Muscle layer of duodenum (tissue), 2 donors: ENCODE measurements around the gene SDK1.

Source experiments
- H3K27ac ChIP-seq: one replicate; pipeline ENCODE4 v1.7.0; 2013; ENCODE audit warnings: mild to moderate bottlenecking, low read length
- H3K27me3 ChIP-seq: one replicate; pipeline ENCODE4 v1.7.0; 2013; ENCODE audit warnings: low read depth, mild to moderate bottlenecking, control low read depth, low read length
- H3K36me3 ChIP-seq, 2 donors: one replicate each; pipeline ENCODE4 v1.7.0; 2013; ENCODE audit warnings: low read length in 2 of 2, control low read depth in 1 of 2, mild to moderate bottlenecking in 1 of 2; ENCODE audit not compliant: insufficient read depth in 2 of 2, control insufficient read depth in 1 of 2
- H3K4me1 ChIP-seq, 2 donors: one replicate each; pipeline ENCODE4 v1.7.0; 2013; ENCODE audit warnings: low read length in 2 of 2, mild to moderate bottlenecking in 2 of 2, control low read depth in 1 of 2, moderate library complexity in 1 of 2; ENCODE audit not compliant: insufficient read depth in 2 of 2, control insufficient read depth in 1 of 2
- H3K4me3 ChIP-seq, 2 donors: one replicate each; pipeline ENCODE4 v1.7.0; 2013; ENCODE audit warnings: low read length in 2 of 2, low read depth in 1 of 2, mild to moderate bottlenecking in 1 of 2
- H3K9me3 ChIP-seq, 2 donors: one replicate each; pipeline ENCODE4 v1.7.0; 2013; ENCODE audit warnings: low read length in 2 of 2, control low read depth in 1 of 2, mild to moderate bottlenecking in 1 of 2; ENCODE audit not compliant: control insufficient read depth in 1 of 2
- donor health status: healthy.

Gene SDK1

DNA sequence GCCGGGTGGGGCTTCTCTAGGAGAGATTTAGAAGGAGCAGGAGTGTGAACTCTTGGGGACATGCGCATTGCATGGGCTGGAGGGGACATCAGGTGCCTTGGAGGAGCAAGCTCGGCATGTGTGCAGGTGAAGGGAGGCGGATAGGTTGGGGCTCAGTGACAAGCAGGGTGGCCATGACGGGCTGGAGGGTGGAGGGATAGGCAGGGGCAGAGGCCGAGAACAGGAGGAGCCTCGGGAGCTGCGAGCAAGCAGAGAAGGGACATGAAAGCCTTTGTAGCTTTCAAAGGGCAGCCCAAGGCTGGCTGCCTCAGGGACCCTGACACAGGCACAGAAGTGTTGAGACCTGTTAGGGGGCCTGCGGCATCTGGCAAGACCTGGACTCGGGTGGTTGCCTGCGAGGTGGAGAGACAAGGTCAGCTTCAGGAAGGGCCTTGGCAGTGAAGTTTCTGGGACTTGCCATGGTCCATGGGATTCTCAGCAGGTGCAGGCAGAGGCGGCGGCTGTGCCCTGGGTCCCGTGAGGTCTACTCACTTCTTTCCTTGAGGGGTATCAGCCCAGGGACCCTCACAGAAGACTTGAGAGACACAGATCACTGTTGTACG is 664.8 kb downstream of the SDK1 start:
- H3K4me1 ChIP-seq, result no peaks in the 10 kb centered on the region
- no peaks in the 10 kb centered on the region for H3K9me3 ChIP-seq
- H3K27me3 ChIP-seq, result no peaks in the 10 kb centered on the region
- peaks cover 0 to 19% of the 10 kb centered on the region in 2 donors for H3K36me3 ChIP-seq
- H3K4me3 ChIP-seq, result no peak overlapping the region
- H3K27ac ChIP-seq, result no peak overlapping the region

DNA sequence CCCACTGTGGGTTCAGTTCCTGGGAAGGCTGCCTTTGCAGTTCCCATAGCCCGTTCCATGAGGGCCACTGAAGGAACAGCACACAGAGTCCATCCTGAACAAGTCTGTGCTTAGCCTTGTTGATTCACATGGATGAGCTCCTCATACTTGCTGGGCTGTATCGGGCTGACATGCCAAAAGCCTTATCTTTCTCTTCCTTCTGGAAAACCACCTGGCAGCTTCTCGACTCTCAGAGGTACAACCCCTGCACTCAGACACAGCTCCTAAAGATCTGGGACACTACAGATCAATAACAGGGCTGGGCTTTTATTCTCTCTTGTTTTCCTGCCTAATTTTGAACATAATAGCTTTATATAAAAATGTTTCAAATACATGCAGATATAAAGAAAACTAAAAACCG is 667.2 kb downstream of the SDK1 start:
- Histone ChIP-seq H3K36me3 (peaks cover 0 to 19% of the 10 kb centered on the region in 2 donors), H3K27ac (no peak overlapping the region), H3K4me3 (no peak overlapping the region), H3K4me1 (no peaks in the 10 kb centered on the region), H3K27me3 (no peaks in the 10 kb centered on the region), H3K9me3 (no peaks in the 10 kb centered on the region)

DNA sequence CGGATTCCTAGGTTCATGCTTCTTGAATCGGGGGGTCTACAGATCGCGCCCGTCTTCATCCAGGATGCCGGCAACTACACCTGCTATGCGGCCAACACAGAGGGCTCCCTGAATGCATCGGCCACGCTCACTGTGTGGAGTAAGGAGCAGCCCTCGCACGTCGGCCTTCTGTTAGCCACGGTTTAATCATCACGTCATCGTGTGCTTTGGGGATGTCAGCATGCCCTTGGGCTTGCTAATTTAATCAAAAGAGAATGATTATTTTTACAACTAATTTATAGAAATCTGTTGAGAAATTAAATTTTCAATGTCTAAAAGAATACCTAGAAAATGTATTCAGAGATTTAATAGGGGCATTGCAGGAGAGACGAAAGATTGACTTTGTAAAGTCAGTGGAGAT is 668.2 kb downstream of the SDK1 start:
- peaks cover 0 to 19% of the 10 kb centered on the region in 2 donors for H3K36me3 ChIP-seq
- no peaks in the 10 kb centered on the region for H3K4me1 ChIP-seq
- no peak overlapping the region for H3K4me3 ChIP-seq
- H3K27me3 ChIP-seq, result no peaks in the 10 kb centered on the region
- no peak overlapping the region for H3K27ac ChIP-seq
- no peaks in the 10 kb centered on the region for H3K9me3 ChIP-seq

DNA sequence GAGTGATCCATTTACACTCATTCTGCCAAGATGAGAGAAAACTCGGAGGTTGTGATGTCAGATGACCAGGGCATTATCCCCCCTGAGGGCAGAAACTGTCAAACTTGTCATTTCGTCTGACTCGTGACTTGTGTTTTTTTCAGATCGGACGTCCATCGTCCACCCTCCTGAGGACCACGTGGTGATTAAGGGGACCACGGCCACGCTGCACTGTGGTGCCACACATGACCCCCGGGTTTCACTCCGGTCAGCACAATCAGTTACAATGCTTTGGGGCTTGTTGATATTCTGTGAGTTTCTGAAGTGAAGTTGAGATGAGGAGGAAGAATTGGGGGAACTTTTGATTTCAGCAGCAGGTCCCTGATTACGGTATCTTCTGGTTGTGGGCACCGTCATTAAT is 670.3 kb downstream of the SDK1 start:
- Histone ChIP-seq H3K9me3 (no peaks in the 10 kb centered on the region), H3K4me3 (no peak overlapping the region), H3K27ac (no peak overlapping the region), H3K27me3 (no peaks in the 10 kb centered on the region), H3K36me3 (peaks cover 0 to 19% of the 10 kb centered on the region in 2 donors), H3K4me1 (no peaks in the 10 kb centered on the region)

DNA sequence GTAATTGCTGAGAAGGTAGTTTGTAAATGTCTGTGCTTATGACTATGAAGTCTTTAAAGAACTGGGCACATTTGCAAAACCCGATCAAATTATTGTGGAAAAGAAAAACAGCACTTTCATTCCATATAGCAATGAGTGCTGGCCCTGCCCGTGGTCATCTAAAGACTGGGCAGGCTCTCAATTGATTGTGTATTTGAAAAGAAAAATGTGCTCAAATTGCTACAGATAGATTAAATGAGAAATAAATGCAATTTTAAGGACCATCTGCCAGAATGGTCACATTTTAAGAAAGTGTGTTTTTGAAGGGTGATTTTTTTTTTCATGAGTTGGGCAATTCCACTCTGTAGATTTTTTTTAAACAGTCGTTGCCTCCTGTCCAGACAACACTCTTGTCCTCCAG is 672.2 kb downstream of the SDK1 start:
- Histone ChIP-seq H3K9me3 (no peaks in the 10 kb centered on the region), H3K4me3 (no peak overlapping the region), H3K36me3 (peaks cover 0 to 8% of the 10 kb centered on the region in 2 donors), H3K27me3 (no peaks in the 10 kb centered on the region), H3K4me1 (no peaks in the 10 kb centered on the region), H3K27ac (no peak overlapping the region)

DNA sequence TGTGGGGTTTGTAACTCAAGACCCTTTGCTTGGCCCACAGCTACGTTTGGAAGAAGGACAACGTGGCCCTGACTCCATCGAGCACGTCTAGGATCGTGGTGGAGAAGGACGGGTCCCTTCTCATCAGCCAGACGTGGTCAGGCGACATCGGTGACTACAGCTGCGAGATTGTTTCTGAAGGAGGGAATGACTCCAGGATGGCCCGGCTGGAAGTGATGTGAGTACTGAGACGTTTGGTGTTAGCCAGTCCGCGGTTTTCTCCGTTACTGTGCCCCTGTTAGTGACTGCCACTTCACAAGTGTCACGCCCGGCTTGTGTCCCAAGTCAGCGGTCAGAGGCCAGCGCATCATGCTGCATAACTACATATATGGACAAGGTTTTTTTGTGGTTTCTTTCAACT is 673.3 kb downstream of the SDK1 start:
- Histone ChIP-seq H3K9me3 (no peaks in the 10 kb centered on the region), H3K4me3 (no peak overlapping the region), H3K4me1 (no peaks in the 10 kb centered on the region), H3K27ac (no peak overlapping the region), H3K27me3 (no peaks in the 10 kb centered on the region), H3K36me3 (no peaks in the 10 kb centered on the region)

DNA sequence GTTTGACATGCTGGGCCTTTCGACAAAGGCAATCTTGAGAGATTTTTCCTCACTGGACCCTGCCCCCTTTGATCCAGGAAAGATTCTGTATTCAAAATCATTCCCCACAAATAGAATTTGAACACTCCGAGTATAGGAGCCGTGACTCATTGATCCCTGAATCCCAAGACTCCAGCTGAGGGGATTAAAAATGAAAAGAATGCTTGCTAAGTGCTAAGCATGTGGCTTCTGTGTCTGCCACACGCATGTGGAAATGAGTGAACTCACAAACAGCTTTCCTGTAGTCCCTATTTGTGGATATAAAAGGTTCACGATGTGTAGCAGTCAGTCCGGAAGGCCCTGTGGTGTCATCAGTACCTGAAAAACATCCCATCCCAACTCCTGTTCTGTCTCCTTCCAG is 674.3 kb downstream of the SDK1 start:
- H3K36me3 ChIP-seq, result no peaks in the 10 kb centered on the region
- H3K4me3 ChIP-seq, result no peak overlapping the region
- H3K27me3 ChIP-seq, result no peaks in the 10 kb centered on the region
- H3K4me1 ChIP-seq, result no peaks in the 10 kb centered on the region
- H3K9me3 ChIP-seq, result no peaks in the 10 kb centered on the region
- no peak overlapping the region for H3K27ac ChIP-seq

DNA sequence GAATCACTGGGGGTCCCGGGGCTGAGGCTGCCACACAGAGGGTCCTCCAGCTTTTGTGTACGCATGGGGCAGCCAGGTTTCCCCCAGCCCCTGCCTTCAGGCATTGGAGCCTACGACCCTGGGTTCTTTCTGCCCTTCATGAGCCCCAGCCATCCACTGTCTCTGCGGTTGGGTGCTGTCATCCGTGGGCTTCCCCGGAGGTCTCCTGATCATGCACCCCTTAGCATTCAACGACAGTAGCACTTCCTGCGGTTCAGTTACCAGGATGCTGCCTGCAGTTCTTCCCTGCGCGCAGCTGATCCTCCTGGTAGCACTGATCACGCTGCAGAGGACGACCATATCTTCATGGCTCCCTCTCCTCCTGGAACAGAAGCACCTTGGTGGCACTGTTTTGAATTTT is 676.3 kb downstream of the SDK1 start:
- Histone ChIP-seq H3K4me3 (no peak overlapping the region), H3K27ac (no peak overlapping the region), H3K36me3 (no peaks in the 10 kb centered on the region), H3K9me3 (peaks cover 0 to 13% of the 10 kb centered on the region in 2 donors), H3K4me1 (no peaks in the 10 kb centered on the region), H3K27me3 (no peaks in the 10 kb centered on the region)

DNA sequence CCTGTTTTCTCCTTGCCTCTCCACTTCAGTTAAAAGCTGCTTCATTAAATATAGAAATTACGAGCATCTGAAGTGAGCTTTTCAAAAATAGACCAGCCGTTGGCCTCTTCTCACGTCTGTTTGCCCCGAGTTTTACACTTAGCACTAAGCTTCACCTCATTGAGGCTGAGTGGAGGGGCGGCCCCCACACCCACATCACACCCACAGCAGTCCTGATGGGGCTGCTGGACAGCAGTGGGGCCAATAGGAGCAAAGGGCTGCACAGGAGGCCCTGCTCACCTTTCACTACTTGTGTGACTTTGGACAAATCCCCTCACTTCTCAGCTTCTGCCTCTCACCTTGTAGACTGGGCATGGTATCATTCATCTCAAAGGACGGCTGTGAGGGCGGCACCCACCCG is 677.8 kb downstream of the SDK1 start:
- no peaks in the 10 kb centered on the region for H3K4me1 ChIP-seq
- H3K36me3 ChIP-seq, result no peaks in the 10 kb centered on the region
- no peak overlapping the region for H3K4me3 ChIP-seq
- peaks cover 0 to 13% of the 10 kb centered on the region in 2 donors for H3K9me3 ChIP-seq
- no peak overlapping the region for H3K27ac ChIP-seq
- H3K27me3 ChIP-seq, result no peaks in the 10 kb centered on the region

DNA sequence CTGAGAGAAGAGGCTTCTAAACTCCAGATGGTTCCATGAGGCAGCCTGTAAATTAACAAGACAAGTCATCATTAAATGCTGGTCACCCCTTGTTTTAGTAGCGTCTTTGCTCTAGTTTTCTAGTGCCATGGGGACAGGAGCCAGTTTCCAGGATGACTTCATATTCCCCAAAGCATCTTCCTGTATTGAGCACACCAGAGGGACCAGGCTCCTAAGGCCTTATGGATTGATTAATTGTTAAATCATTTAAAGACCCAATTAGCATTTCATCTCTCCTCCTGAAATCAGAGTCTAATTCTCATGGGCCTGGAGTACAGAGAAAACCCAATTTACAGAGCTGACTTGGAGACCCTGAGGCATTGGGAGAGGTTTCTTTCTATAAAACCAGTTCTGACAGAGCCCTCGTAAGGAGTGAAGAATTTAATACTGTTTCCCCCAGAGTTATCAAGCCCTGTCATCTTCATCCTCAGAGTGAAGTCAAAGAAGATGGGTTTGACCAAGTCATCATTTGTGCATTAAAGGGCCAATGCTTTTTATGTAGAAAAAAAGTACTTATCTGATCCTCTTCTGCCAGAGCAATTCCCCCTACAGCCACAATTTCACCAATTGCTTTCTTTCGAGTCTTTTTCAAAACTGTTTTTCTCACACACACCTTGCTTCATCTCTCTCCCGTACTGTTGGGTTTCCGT is 678.7 kb downstream of the SDK1 start:
- Histone ChIP-seq H3K27me3 (no peaks in the 10 kb centered on the region), H3K4me1 (no peaks in the 10 kb centered on the region), H3K36me3 (no peaks in the 10 kb centered on the region), H3K9me3 (peaks cover 0 to 13% of the 10 kb centered on the region in 2 donors), H3K4me3 (no peak overlapping the region), H3K27ac (no peak overlapping the region)

DNA sequence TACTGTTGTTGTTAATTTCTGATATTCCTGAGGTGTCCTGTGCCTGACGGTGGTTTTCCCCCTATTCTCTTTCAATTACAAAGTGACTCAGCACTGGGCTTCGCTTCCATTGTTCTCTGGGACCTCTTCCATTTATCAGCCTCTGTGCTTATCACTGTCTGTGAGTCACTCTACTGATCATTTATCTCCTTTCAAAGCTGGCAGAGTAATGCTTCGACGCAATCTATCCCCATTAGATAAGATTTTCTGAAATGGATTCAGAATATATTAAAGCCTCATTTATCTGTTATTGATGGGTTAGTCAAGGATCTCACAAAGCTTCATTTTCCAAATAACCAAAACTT is 679.2 kb downstream of the SDK1 start:
- H3K4me1 ChIP-seq, result no peaks in the 10 kb centered on the region
- peaks cover 0 to 13% of the 10 kb centered on the region in 2 donors for H3K9me3 ChIP-seq
- no peaks in the 10 kb centered on the region for H3K36me3 ChIP-seq
- H3K27me3 ChIP-seq, result no peaks in the 10 kb centered on the region
- no peak overlapping the region for H3K27ac ChIP-seq
- H3K4me3 ChIP-seq, result no peak overlapping the region

DNA sequence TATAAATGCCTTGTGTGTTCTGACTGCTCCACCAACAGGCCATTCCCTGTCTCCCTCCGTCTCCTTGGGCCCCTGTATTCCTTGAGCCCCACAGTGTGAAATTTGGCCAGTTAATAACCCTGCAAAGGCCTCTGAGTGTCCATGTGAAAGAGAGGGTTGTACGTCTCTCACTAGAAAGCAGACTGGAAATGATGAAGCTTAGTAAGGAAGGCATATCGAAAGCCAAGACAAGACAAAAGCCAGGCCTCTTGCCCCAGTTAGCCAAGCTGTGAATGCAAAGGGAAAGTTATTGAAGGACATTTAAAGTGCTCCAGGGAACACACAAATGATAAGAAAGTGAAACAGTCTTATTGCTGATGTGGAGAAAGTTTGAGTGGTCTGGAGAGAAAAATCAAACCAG is 680.2 kb downstream of the SDK1 start:
- no peak overlapping the region for H3K27ac ChIP-seq
- H3K9me3 ChIP-seq, result peaks cover 0 to 13% of the 10 kb centered on the region in 2 donors
- no peaks in the 10 kb centered on the region for H3K27me3 ChIP-seq
- H3K4me1 ChIP-seq, result no peaks in the 10 kb centered on the region
- H3K4me3 ChIP-seq, result no peak overlapping the region
- no peaks in the 10 kb centered on the region for H3K36me3 ChIP-seq
